Mononuclear cell (primary cell): Measurements from ENCODE around the gene PRDM8. TPM values are rescaled to one million over a fixed set of nuclear protein-coding genes. Genes with fewer than 3 reads are reported as not detected.

Source experiments
- H3K27me3 ChIP-seq: 2 replicates; pipeline ENCODE4 v1.6.0; 2011; ENCODE audit warnings: low read length, control low read depth; ENCODE audit not compliant: insufficient read depth
- H3K4me1 ChIP-seq: 2 replicates; pipeline ENCODE4 v1.5.1; 2011; ENCODE audit warnings: mild to moderate bottlenecking, low read length, control low read depth; ENCODE audit not compliant: insufficient read depth
- H3K4me3 ChIP-seq: 2 replicates; pipeline ENCODE4 v1.5.1; 2011; ENCODE audit warnings: mild to moderate bottlenecking, low read length, moderate library complexity
- H3K9me3 ChIP-seq: 2 replicates; pipeline ENCODE4 v1.5.1; 2011; ENCODE audit warnings: low read depth, mild to moderate bottlenecking, control low read depth, low read length
- total RNA-seq: library from RNA; depleted of rRNA; stranded (reverse); fragments of >200 nt; gene quantifications from one replicate; pipeline ENCODE4 v1.2.3, GENCODE V29; 2012

Gene PRDM8
- total RNA-seq = 4.8 TPM

GRCh38 chr4:80196922-80197573 is at the start of gene PRDM8:
Gene PRDM8 (plus strand): TSS chr4:80197503. CDS start chr4:80200081, 2,578 bp downstream.
- no peaks in the 10 kb centered on the region for H3K9me3 ChIP-seq
- H3K4me3 ChIP-seq = peak within 1 kb of the TSS; percentile 24
- peaks cover 37% of the 10 kb centered on the region for H3K4me1 ChIP-seq
- H3K27me3 ChIP-seq = peaks cover 54% of the 10 kb centered on the region

DNA sequence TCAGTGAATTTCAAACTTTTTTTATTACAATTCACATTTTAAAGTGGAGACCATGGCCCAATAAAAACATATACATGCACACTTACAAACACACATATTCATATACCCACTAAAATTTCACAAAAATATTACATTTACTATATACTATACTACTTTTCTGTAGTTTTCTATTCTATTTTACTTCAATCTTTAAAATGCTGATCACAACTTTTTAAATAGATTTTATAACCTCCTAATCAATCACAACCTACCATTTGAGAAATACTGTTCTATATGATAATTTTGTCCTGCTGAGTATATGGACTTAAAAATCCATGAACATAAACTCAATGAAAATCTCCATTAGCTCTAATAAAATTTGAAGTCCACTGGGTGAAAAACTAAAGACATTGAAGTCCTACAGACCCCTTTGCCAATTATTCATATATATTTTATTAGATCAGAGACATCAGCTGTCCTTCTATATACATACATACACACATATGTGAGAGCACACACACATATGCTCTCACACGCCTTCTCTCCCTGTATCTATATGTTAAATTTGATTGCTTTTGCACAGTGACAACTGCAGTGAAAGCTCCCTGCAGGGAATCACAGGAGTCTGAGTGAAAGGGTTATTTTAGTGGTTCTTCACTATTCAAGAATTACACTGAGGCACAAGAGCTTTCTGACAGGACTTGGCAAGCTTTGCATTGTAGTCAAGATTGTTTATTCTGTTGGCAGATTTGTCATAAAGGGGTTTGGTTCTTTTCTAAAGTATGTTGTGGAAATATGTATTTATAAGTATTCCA is 46.7 kb upstream of the PRDM8 start:
- H3K9me3 ChIP-seq = no peaks in the 10 kb centered on the region
- H3K27me3 ChIP-seq = no peaks in the 10 kb centered on the region
- no peak overlapping the region for H3K4me3 ChIP-seq
- no peaks in the 10 kb centered on the region for H3K4me1 ChIP-seq

DNA sequence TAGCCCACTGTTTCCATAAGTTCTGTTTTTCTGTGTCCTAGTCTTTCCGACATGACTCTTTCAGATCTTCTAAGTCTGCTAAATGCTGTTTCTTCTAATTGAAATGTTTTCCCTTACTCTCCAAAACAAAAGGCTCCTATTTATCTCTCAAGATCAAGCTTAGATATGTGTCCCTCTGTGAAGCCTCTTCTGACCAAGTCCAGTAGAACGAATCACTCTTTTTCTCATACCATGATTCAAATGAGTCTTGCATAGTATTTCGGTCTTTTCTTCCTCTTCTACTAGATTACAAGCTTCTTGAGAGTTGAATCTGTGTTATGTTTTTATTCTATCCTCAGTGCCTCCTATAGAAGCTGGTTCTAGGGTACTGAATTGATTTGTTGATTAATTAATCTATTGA is 45.3 kb upstream of the PRDM8 start:
- H3K4me1 ChIP-seq = no peaks in the 10 kb centered on the region
- no peaks in the 10 kb centered on the region for H3K27me3 ChIP-seq
- no peak overlapping the region for H3K4me3 ChIP-seq
- H3K9me3 ChIP-seq = no peaks in the 10 kb centered on the region

DNA sequence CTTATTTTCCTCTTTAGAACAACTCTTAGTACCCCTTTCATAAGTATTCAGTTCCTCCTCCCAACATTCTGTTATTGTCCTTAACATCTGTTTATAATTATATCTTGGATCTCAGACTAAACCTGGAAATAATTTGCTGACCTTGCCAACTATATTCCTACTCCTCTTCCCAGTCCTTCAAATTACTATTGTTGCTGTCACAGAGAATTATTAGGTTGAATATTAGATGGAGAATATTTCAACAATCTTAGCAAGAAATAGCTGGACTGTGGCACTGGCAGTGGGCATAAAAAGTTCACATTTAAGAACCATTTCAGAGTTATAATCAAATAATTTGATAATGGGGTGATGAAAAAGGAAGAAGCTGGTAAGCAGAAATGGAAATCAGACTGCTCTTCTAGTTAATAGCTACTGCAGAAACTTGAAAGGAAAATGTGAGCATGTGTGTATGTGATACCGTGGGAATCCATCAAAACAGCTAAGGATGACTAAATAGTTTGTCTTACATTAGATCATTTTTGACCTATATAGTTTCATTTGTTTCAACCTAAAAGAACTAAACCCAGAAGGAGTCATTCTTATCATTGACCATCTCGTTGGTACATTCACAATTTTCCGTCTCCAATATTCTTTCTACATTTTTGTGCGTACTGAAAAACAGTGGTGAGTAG is 43.3 kb upstream of the PRDM8 start:
- Histone ChIP-seq H3K27me3 (no peaks in the 10 kb centered on the region), H3K4me3 (no peak overlapping the region), H3K4me1 (no peaks in the 10 kb centered on the region)

DNA sequence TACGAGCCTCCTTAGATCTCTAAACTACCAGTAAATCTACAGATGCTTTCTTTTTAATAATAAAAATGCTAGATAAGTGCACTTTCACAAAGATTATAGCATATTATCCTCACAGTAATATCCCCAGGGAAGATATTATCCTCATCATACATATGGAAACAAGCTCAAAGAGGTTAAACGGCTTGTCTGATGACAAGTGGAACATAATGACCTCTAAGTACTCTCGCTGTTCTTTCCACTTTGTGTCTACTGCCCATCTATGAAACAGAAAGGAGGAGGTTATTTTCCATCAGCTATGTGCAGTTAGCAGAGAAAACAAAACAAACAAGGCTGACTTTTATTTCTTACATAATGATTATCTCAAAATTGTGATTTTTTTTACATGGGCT is 42.8 kb upstream of the PRDM8 start:
- Histone ChIP-seq H3K4me3 (no peak overlapping the region), H3K9me3 (no peaks in the 10 kb centered on the region), H3K4me1 (no peaks in the 10 kb centered on the region), H3K27me3 (no peaks in the 10 kb centered on the region)

More for the DNA sequence above, 43.3 kb upstream of the PRDM8 start:
- no peaks in the 10 kb centered on the region for H3K9me3 ChIP-seq

- Histone ChIP-seq H3K4me1 (no peaks in the 10 kb centered on the region), H3K9me3 (no peaks in the 10 kb centered on the region), H3K4me3 (no peak overlapping the region), H3K27me3 (no peaks in the 10 kb centered on the region)
These were observed 41.9 kb upstream of the PRDM8 start for GRCh38 chr4:80155316-80155982.

- H3K4me1 ChIP-seq = no peaks in the 10 kb centered on the region
- no peak overlapping the region for H3K4me3 ChIP-seq
- H3K27me3 ChIP-seq = no peaks in the 10 kb centered on the region
- no peaks in the 10 kb centered on the region for H3K9me3 ChIP-seq
These were observed 40.9 kb upstream of the PRDM8 start for GRCh38 chr4:80156410-80156809.

GRCh38 chr4:80161413-80162058 is 35.8 kb upstream of the PRDM8 start:
- Histone ChIP-seq H3K27me3 (no peaks in the 10 kb centered on the region), H3K9me3 (no peaks in the 10 kb centered on the region), H3K4me1 (no peaks in the 10 kb centered on the region), H3K4me3 (no peak overlapping the region)

DNA sequence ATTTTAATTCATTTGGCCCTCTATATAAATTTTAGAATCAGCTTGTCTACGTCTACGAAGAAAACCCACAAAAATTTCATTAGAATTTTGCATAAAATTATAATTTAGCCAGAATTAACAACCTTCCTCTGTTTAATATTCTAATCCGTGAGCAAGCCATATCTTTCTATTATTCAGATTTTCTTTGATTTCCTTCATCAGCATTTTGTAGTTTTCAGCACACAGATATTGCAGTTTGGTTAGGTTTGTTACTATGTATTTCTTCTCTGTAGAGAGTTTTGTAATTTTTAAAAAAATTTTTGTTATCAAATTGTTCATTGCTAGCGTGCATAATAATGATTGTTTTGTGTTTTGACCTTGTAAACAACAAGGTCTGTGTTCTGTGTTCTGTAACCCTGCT is 34.9 kb upstream of the PRDM8 start:
- no peaks in the 10 kb centered on the region for H3K4me1 ChIP-seq
- H3K4me3 ChIP-seq = no peak overlapping the region
- no peaks in the 10 kb centered on the region for H3K27me3 ChIP-seq
- no peaks in the 10 kb centered on the region for H3K9me3 ChIP-seq

DNA sequence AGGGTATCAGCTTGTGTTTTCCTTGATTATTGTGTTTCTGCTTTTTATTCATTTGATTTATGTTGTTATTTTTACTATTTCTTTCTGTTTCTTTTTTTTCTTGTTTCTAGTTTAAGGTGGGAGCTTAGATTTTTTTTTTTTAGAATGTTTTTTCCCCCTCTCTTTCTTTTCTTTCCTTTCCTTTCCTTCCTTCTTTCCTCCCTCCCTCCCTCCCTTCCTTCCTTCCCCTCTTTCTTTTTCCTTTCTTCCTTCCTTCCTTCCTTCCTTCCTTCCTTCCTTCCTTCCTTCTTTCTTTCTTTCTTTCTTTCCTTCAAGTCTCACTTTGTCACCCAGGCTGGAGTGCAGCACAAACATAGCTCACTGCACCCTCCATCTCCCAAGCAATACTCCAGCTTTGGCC is 31.4 kb upstream of the PRDM8 start:
- Histone ChIP-seq H3K4me1 (no peaks in the 10 kb centered on the region), H3K27me3 (no peaks in the 10 kb centered on the region), H3K9me3 (no peaks in the 10 kb centered on the region), H3K4me3 (no peak overlapping the region)

- Histone ChIP-seq H3K9me3 (no peaks in the 10 kb centered on the region), H3K27me3 (no peaks in the 10 kb centered on the region), H3K4me1 (peaks cover 36% of the 10 kb centered on the region), H3K4me3 (no peak overlapping the region)
These were observed 26.1 kb upstream of the PRDM8 start for GRCh38 chr4:80171251-80171650.

DNA sequence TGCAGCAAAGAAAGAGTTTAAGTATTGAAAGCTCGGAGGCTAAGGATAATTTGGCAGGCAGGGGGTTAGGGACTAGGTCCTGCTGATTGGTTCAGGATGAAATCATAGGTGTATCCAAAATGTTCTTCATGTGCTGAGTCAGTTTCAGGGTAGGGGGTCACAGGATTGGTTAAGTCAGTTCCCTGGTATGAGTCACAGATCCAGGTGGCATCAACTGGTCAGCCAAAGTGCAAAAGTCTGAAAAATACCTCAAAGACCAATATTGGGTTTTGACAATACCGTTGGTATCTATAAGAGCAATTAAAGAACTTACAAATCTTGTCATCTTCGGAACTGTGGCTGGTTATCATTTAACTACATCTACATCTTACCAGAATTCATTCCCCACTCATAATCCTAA is 25.6 kb upstream of the PRDM8 start:
- H3K4me1 ChIP-seq = peaks cover 36% of the 10 kb centered on the region
- H3K9me3 ChIP-seq = no peaks in the 10 kb centered on the region
- H3K27me3 ChIP-seq = no peaks in the 10 kb centered on the region
- H3K4me3 ChIP-seq = no peak overlapping the region

- no peaks in the 10 kb centered on the region for H3K27me3 ChIP-seq
- H3K4me1 ChIP-seq = peaks cover 36% of the 10 kb centered on the region
- H3K9me3 ChIP-seq = no peaks in the 10 kb centered on the region
- no peak overlapping the region for H3K4me3 ChIP-seq
These were observed 25.1 kb upstream of the PRDM8 start for GRCh38 chr4:80172203-80172602.

- no peak overlapping the region for H3K4me3 ChIP-seq
- H3K27me3 ChIP-seq = no peaks in the 10 kb centered on the region
- peaks cover 36% of the 10 kb centered on the region for H3K4me1 ChIP-seq
- H3K9me3 ChIP-seq = no peaks in the 10 kb centered on the region
These were observed 23.9 kb upstream of the PRDM8 start for GRCh38 chr4:80173401-80173800.

DNA sequence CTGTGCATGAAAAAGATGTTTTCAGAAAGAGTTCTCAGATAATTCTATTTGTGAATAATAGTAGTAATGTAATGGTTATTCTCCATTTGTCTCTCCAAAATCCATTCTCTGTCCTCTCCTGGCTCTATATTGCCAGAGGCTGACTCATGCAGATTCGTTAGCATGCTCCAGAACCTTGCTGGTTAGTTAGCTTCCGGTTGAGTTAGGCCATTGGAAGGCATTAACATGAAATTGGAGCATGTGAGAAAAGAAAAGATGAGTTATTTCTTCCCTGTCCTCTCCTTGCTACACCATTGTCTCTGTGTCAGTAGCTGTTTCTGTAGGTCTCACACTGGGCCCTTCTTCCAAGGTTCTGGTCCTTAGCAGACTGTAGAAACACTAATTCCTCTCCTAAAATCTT is 23.5 kb upstream of the PRDM8 start:
- H3K4me1 ChIP-seq = peaks cover 36% of the 10 kb centered on the region
- H3K27me3 ChIP-seq = no peaks in the 10 kb centered on the region
- no peaks in the 10 kb centered on the region for H3K9me3 ChIP-seq
- H3K4me3 ChIP-seq = no peak overlapping the region
